CD4-positive, alpha-beta T cell (primary cell): ENCODE data around the gene SLC36A3. TPM values are rescaled to one million over a fixed set of nuclear protein-coding genes. Genes with fewer than 3 reads are reported as not detected.

ENCODE experiments used
- ATAC-seq: fragments of 200-7000 bp; cut with Tn5 transposase; one replicate; pipeline ENCODE4 v1.10.0; 2022; ENCODE audit warnings: mild to moderate bottlenecking; ENCODE audit not compliant: poor library complexity
- CTCF ChIA-PET: fragments of 350-600 bp; sonication (Branson Sonifier 250); formaldehyde crosslinking; loops from one replicate; lab custom pipeline; 2021; ENCODE audit warnings: antibody characterized with exemption, inconsistent platforms; lab: Charles Lee
- POLR2A ChIA-PET: fragments of 350-600 bp; sonication (Branson Sonifier 250); formaldehyde crosslinking; loops from one replicate; lab custom pipeline; 2021; ENCODE audit warnings: antibody characterized with exemption, inconsistent platforms; lab: Charles Lee
- DNase-seq, 14 experiments: peaks; one replicate each; pipeline ENCODE4 v3.0.0-alpha.2; 2013 to 2020; ENCODE audit warnings: mixed read lengths in 2 of 14
- H3K27ac ChIP-seq, 2 donors: one replicate each; pipeline versions ENCODE4 v1.5.1 to v1.7.0; 2013; ENCODE audit warnings: low read length in 2 of 2, low read depth in 1 of 2, mild to moderate bottlenecking in 1 of 2
- H3K27me3 ChIP-seq, 2 experiments: 1 replicate in 1 of 2; 2 replicates in 1 of 2; pipeline versions ENCODE4 v1.6.1 to v1.7.0; 2013; ENCODE audit warnings: low read length in 2 of 2, control low read depth in 1 of 2, mild to moderate bottlenecking in 1 of 2, moderate library complexity in 1 of 2; ENCODE audit not compliant: insufficient read depth in 2 of 2, control insufficient read depth in 1 of 2
- H3K36me3 ChIP-seq: one replicate; pipeline ENCODE4 v1.6.1; 2013; ENCODE audit warnings: low read length, control low read depth; ENCODE audit not compliant: insufficient read depth
- H3K4me1 ChIP-seq: one replicate; pipeline ENCODE4 v1.6.1; 2013; ENCODE audit warnings: low read length, control low read depth; ENCODE audit not compliant: insufficient read depth
- H3K4me3 ChIP-seq: one replicate; pipeline ENCODE4 v1.5.1; 2013; ENCODE audit warnings: mild to moderate bottlenecking, low read length, moderate library complexity
- H3K9me3 ChIP-seq, 2 experiments: 1 replicate in 1 of 2; 2 replicates in 1 of 2; pipeline versions ENCODE4 v1.6.1 to v1.7.0; 2013; ENCODE audit warnings: low read length in 2 of 2, mild to moderate bottlenecking in 2 of 2, control low read depth in 1 of 2, moderate library complexity in 1 of 2; ENCODE audit not compliant: control insufficient read depth in 1 of 2, insufficient read depth in 1 of 2
- H3K27ac Mint-ChIP-seq: one replicate; pipeline ENCODE4 v1.8.0; 2020; ENCODE audit warnings: mixed read lengths
- H3K27me3 Mint-ChIP-seq: one replicate; pipeline ENCODE4 v1.8.0; 2021; ENCODE audit warnings: mixed read lengths
- H3K36me3 Mint-ChIP-seq: one replicate; pipeline ENCODE4 v1.8.0; 2021; ENCODE audit warnings: low read depth, mixed read lengths
- H3K4me1 Mint-ChIP-seq: one replicate; pipeline ENCODE4 v1.8.0; 2021; ENCODE audit warnings: low read depth, mixed read lengths
- H3K4me3 Mint-ChIP-seq: one replicate; pipeline ENCODE4 v1.8.0; 2020; ENCODE audit warnings: mild to moderate bottlenecking, mixed read lengths
- H3K9me3 Mint-ChIP-seq: one replicate; pipeline ENCODE4 v1.8.0; 2020; ENCODE audit warnings: mixed read lengths
- CTCF ChIP-seq: fragments of 200-600 bp; IDR thresholded peaks from one replicate; pipeline ENCODE4 v1.8.0; 2022; ENCODE audit warnings: antibody characterized with exemption, mild to moderate bottlenecking
- intact Hi-C, 2 experiments: fragments of 100-400 bp; cut with DNase I in 1 of 2; cut with micrococcal nuclease in 1 of 2; formaldehyde crosslinking; loops; one replicate each; pipeline versions ENCODE4 v1.15.1 to v1.9.0; 2023 to 2025; cut with DNase I, micrococcal nuclease
- total RNA-seq, 174 experiments: library from RNA in 2 of 174; stranded (reverse) in 2 of 174; gene quantifications; one replicate each; pipeline ENCODE4 v1.2.3 and lab custom pipeline; 2021 to 2026

SLC36A3 gene
- total RNA-seq, 2 experiments from 2014 or later, result not detected

GRCh38 chr5:151347369-151347768, 43.8 kb upstream of the SLC36A3 start, which contains the start of gene SLC36A2:
Gene SLC36A2 (minus strand): TSS chr5:151347559. CDS start chr5:151347460, 99 bp downstream.
- ChIA-PET POLR2A (no interaction called here), CTCF (no interaction called here)
- no peak for DNase-seq
- no peak within 1 kb of the TSS for H3K4me3 ChIP-seq
- Mint-ChIP-seq H3K36me3 (no peaks in the 10 kb centered on the region), H3K27me3 (peaks cover 72% of the 10 kb centered on the region), H3K9me3 (no peaks in the 10 kb centered on the region), H3K4me3 (no peak within 1 kb of the TSS), H3K4me1 (no peaks in the 10 kb centered on the region), H3K27ac (no peak within 1 kb of the TSS)
- intact Hi-C loops, result no loop called here
- no peaks in the 10 kb centered on the region for H3K36me3 ChIP-seq
- H3K9me3 ChIP-seq, result no peaks in the 10 kb centered on the region
- H3K4me1 ChIP-seq, result no peaks in the 10 kb centered on the region
- TF ChIP-seq CTCF, result no peak
- H3K27ac ChIP-seq, result no peak within 1 kb of the TSS
- no peak for ATAC-seq
- H3K27me3 ChIP-seq, result peaks cover 19 to 33% of the 10 kb centered on the region in 2 experiments

- Mint-ChIP-seq H3K4me3 (no peak overlapping the region), H3K36me3 (no peaks in the 10 kb centered on the region), H3K9me3 (no peaks in the 10 kb centered on the region), H3K27me3 (peaks cover 75% of the 10 kb centered on the region), H3K27ac (no peak overlapping the region), H3K4me1 (no peaks in the 10 kb centered on the region)
- H3K9me3 ChIP-seq, result no peaks in the 10 kb centered on the region
- H3K36me3 ChIP-seq, result no peaks in the 10 kb centered on the region
- ATAC-seq, result no peak
- H3K27ac ChIP-seq, result no peak overlapping the region
- POLR2A ChIA-PET, result no interaction called here
- H3K27me3 ChIP-seq, result peaks cover 19 to 41% of the 10 kb centered on the region in 2 experiments
- DNase-seq, result no peak
- no peak for TF ChIP-seq CTCF
- intact Hi-C loops, result no loop called here
- CTCF ChIA-PET, result no interaction called here
- no peaks in the 10 kb centered on the region for H3K4me1 ChIP-seq
- no peak overlapping the region for H3K4me3 ChIP-seq
These were observed 42.4 kb upstream of the SLC36A3 start for GRCh38 chr5:151345808-151346478.

DNA sequence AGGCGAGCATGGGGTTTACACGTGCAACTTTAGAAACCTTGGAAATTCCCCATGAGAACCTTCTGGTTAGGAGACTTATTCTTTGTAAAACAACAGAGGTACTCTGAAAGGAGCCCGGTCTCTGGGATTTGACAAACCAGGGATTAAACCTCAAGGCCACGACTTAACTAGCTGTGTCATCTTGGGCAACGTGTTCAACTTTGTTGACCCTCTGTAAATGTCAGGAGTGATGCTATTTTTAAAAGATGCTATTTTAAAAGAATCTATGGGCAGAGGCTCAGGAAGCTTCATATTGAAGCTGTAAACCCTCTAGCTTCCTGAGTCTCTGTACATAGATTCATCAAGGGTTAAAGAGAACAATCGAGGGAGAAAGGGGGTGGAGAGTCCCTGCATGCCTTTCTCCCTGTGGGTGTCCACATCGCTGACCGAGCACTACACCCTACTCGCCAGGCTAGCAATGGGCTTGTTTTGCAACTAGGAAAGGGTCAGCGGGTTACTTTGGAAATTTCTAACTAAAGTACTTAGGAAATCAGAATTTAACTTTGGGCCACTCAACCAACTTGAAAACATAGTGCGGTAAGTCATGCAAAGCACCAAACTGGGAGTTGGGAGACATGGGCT, 41.7 kb upstream of the SLC36A3 start:
- no peak for TF ChIP-seq CTCF
- ATAC-seq (no peak), DNase-seq (no peak)
- Histone ChIP-seq H3K4me1 (no peaks in the 10 kb centered on the region), H3K27ac (no peak overlapping the region), H3K27me3 (peaks cover 19 to 41% of the 10 kb centered on the region in 2 experiments), H3K4me3 (no peak overlapping the region), H3K9me3 (no peaks in the 10 kb centered on the region), H3K36me3 (no peaks in the 10 kb centered on the region)
- intact Hi-C loops, result no loop called here
- ChIA-PET CTCF (no interaction called here), POLR2A (no interaction called here)
- Mint-ChIP-seq H3K27ac (no peak overlapping the region), H3K4me1 (no peaks in the 10 kb centered on the region), H3K36me3 (no peaks in the 10 kb centered on the region), H3K4me3 (no peak overlapping the region), H3K27me3 (peaks cover 69% of the 10 kb centered on the region), H3K9me3 (no peaks in the 10 kb centered on the region)
